ENCODE data around the gene FRMD4B. TPM values are rescaled to one million over a fixed set of nuclear protein-coding genes. Genes with fewer than 3 reads are reported as not detected.

Gene FRMD4B
- total and polyA plus RNA-seq, 7 donors = 1.1 to 4.0 (median 2.9) TPM

GRCh38 chr3:69162308-69162980 is 223.4 kb downstream of the FRMD4B start:
- H3K4me1 ChIP-seq = no peaks in the 10 kb centered on the region
- 84 to 94% (median 91%) methylated on average over 2 of the region's 2 CpGs for WGBS, 3 donors

GRCh38 chr3:69161587-69162307 is 224.1 kb downstream of the FRMD4B start:
- H3K36me3 ChIP-seq (ENCODE audit: insufficient read depth in 1 of 2, low read depth in 1 of 2) = no peaks in the 10 kb centered on the region
- WGBS, 3 donors = 38 to 43% (median 39%) methylated on average over 5 of the region's 5 CpGs
- no peak overlapping the region for H3K4me3 ChIP-seq
- no peaks in the 10 kb centered on the region for H3K4me1 ChIP-seq
- ATAC-seq (peak; percentile 75 to 92 (median 82)), DNase-seq (no peak)
- no peak overlapping the region for H3K27ac ChIP-seq
- H3K9me3 ChIP-seq = no peaks in the 10 kb centered on the region
- peak; percentile 95 for TF ChIP-seq CTCF (IDR thresholded peaks at IDR 0.05)
- H3K27me3 ChIP-seq (ENCODE audit: insufficient read depth in 3 of 3, low read length in 2 of 3) = no peaks in the 10 kb centered on the region
- intact Hi-C loops (cut with DNase I) = loop anchor here (1.0 to 5.0 kb wide), 5 partner anchors 145 to 511 kb away; no protein-coding TSS in a partner anchor

More at GRCh38 chr3:69162308-69162980, 223.4 kb downstream of the FRMD4B start:
- H3K9me3 ChIP-seq = no peaks in the 10 kb centered on the region
- no peak overlapping the region for H3K27ac ChIP-seq
- no peaks in the 10 kb centered on the region for H3K27me3 ChIP-seq (ENCODE audit: insufficient read depth in 3 of 3, low read length in 2 of 3)
- no peak for TF ChIP-seq CTCF (IDR thresholded peaks at IDR 0.05)
- intact Hi-C loops (cut with DNase I) = loop anchor here (5.0 kb wide), 4 partner anchors 145 to 510 kb away; no protein-coding TSS in a partner anchor
- no peak overlapping the region for H3K4me3 ChIP-seq
- ATAC-seq (peak in 2 of 4 donors; percentile 37 to 61), DNase-seq (no peak)
- H3K36me3 ChIP-seq (ENCODE audit: insufficient read depth in 1 of 2, low read depth in 1 of 2) = no peaks in the 10 kb centered on the region

GRCh38 chr3:69160525-69160924 is 225.4 kb downstream of the FRMD4B start:
- no peaks in the 10 kb centered on the region for H3K36me3 ChIP-seq (ENCODE audit: insufficient read depth in 1 of 2, low read depth in 1 of 2)
- no peaks in the 10 kb centered on the region for H3K4me1 ChIP-seq
- no peaks in the 10 kb centered on the region for H3K9me3 ChIP-seq
- TF ChIP-seq CTCF (IDR thresholded peaks at IDR 0.05) = no peak
- WGBS, 3 donors = 85 to 90% (median 89%) methylated on average over 4 of the region's 4 CpGs
- no peak overlapping the region for H3K4me3 ChIP-seq
- no peak overlapping the region for H3K27ac ChIP-seq
- intact Hi-C loops (cut with DNase I) = loop anchor here (5.0 kb wide), 4 partner anchors 147 to 512 kb away; no protein-coding TSS in a partner anchor
- H3K27me3 ChIP-seq (ENCODE audit: insufficient read depth in 3 of 3, low read length in 2 of 3) = no peaks in the 10 kb centered on the region
- ATAC-seq (no peak), DNase-seq (no peak)

GRCh38 chr3:69160107-69160506 is 225.8 kb downstream of the FRMD4B start:
- no peaks in the 10 kb centered on the region for H3K4me1 ChIP-seq
- intact Hi-C loops (cut with DNase I) = loop anchor here (5.0 kb wide), 4 partner anchors 147 to 512 kb away; no protein-coding TSS in a partner anchor
- no peaks in the 10 kb centered on the region for H3K27me3 ChIP-seq (ENCODE audit: insufficient read depth in 3 of 3, low read length in 2 of 3)
- no peaks in the 10 kb centered on the region for H3K9me3 ChIP-seq
- H3K36me3 ChIP-seq (ENCODE audit: insufficient read depth in 1 of 2, low read depth in 1 of 2) = no peaks in the 10 kb centered on the region
- WGBS, 3 donors = 80 to 88% (median 85%) methylated on average over 2 of the region's 2 CpGs
- ATAC-seq (no peak), DNase-seq (no peak)
- no peak for TF ChIP-seq CTCF (IDR thresholded peaks at IDR 0.05)
- no peak overlapping the region for H3K27ac ChIP-seq
- H3K4me3 ChIP-seq = no peak overlapping the region
